Peyer's patch (tissue), 4 donors: Measurements from ENCODE around the gene DPY19L3. TPM values are rescaled to one million over a fixed set of nuclear protein-coding genes. Genes with fewer than 3 reads are reported as not detected.

Source experiments
- DNase-seq, 3 donors: peaks; one replicate each; pipeline ENCODE4 v3.0.0-alpha.2; 2017 to 2019
- H3K27ac ChIP-seq, 4 donors: fragments of 200-600 bp; sonication (generic); one replicate each; pipeline ENCODE4 v1.5.1; 2016 to 2019
- H3K27me3 ChIP-seq, 2 donors: fragments of 200-600 bp; sonication (generic); one replicate each; pipeline ENCODE4 v1.5.1; 2019
- H3K36me3 ChIP-seq, 3 donors: fragments of 200-600 bp; sonication (generic); one replicate each; pipeline ENCODE4 v1.5.1; 2016 to 2019
- H3K4me1 ChIP-seq, 4 donors: fragments of 200-600 bp; sonication (generic); one replicate each; pipeline ENCODE4 v1.5.1; 2016 to 2019
- H3K4me3 ChIP-seq, 4 donors: fragments of 200-600 bp; sonication (generic); 1 replicate in 3 of 4; 2 replicates in 1 of 4; pipeline ENCODE4 v1.5.1; 2016 to 2019; ENCODE audit warnings: mild to moderate bottlenecking in 1 of 4
- H3K9me3 ChIP-seq, 4 donors: fragments of 200-600 bp; sonication (generic); one replicate each; pipeline ENCODE4 v1.5.1; 2016 to 2019; ENCODE audit warnings: mild to moderate bottlenecking in 1 of 4
- CTCF ChIP-seq, 6 experiments: fragments of 450-650 bp in 4 of 6; fragments of 200-600 bp in 2 of 6; sonication (generic) in 1 of 6; IDR thresholded peaks; one replicate each; pipeline ENCODE4 v1.5.1; 2017 to 2019; ENCODE audit warnings: antibody characterized with exemption in 6 of 6, mild to moderate bottlenecking in 3 of 6, moderate library complexity in 1 of 6
- POLR2A ChIP-seq, 2 donors: fragments of 450-650 bp; IDR thresholded peaks; one replicate each; pipeline ENCODE4 v1.5.1; 2017; ENCODE audit warnings: antibody characterized with exemption in 2 of 2, mild to moderate bottlenecking in 2 of 2, moderate library complexity in 2 of 2
- total RNA-seq, 4 donors: library from RNA; depleted of rRNA; stranded (reverse); fragments of >200 nt; gene quantifications; one replicate each; pipeline ENCODE4 v1.1.0, GENCODE V29; 2016

Gene DPY19L3
- total RNA-seq, 4 donors from 2014 or later = 18.2 to 49.5 (median 42.4) TPM

GRCh38 chr19:32361574-32362317, 43.8 kb upstream of the DPY19L3 start:
- Histone ChIP-seq H3K27me3 (no peaks in the 10 kb centered on the region), H3K9me3 (no peaks in the 10 kb centered on the region), H3K27ac (no peak overlapping the region), H3K4me3 (no peak overlapping the region), H3K36me3 (peaks cover 0 to 78% (median 0%) of the 10 kb centered on the region in 3 donors), H3K4me1 (peaks cover 0 to 17% (median 0%) of the 10 kb centered on the region in 4 donors)
- no peak for TF ChIP-seq CTCF (IDR thresholded peaks at IDR 0.05)
- no peak for TF ChIP-seq POLR2A (IDR thresholded peaks at IDR 0.05)
- DNase-seq = no peak

- TF ChIP-seq POLR2A (IDR thresholded peaks at IDR 0.05) (no peak), CTCF (IDR thresholded peaks at IDR 0.05) (no peak)
- Histone ChIP-seq H3K4me1 (peaks cover 0 to 17% (median 0%) of the 10 kb centered on the region in 4 donors), H3K36me3 (peaks cover 0 to 76% (median 0%) of the 10 kb centered on the region in 3 donors), H3K4me3 (no peak overlapping the region), H3K9me3 (no peaks in the 10 kb centered on the region), H3K27ac (no peak overlapping the region), H3K27me3 (no peaks in the 10 kb centered on the region)
- no peak for DNase-seq
Measured at GRCh38 chr19:32362318-32362691, 43.3 kb upstream of the DPY19L3 start.

GRCh38 chr19:32363175-32363574, 42.4 kb upstream of the DPY19L3 start:
- TF ChIP-seq POLR2A (IDR thresholded peaks at IDR 0.05) (no peak), CTCF (IDR thresholded peaks at IDR 0.05) (no peak)
- Histone ChIP-seq H3K4me3 (no peak overlapping the region), H3K4me1 (peaks cover 0 to 17% (median 0%) of the 10 kb centered on the region in 4 donors), H3K27ac (peak overlapping the region in 1 of 4 donors; percentile 23), H3K9me3 (no peaks in the 10 kb centered on the region), H3K27me3 (no peaks in the 10 kb centered on the region), H3K36me3 (peaks cover 0 to 69% (median 0%) of the 10 kb centered on the region in 3 donors)
- no peak for DNase-seq

- Histone ChIP-seq H3K4me3 (no peak overlapping the region), H3K27me3 (no peaks in the 10 kb centered on the region), H3K4me1 (peaks cover 0 to 17% (median 0%) of the 10 kb centered on the region in 4 donors), H3K9me3 (no peaks in the 10 kb centered on the region), H3K36me3 (peaks cover 0 to 64% (median 0%) of the 10 kb centered on the region in 3 donors), H3K27ac (peak overlapping the region in 1 of 4 donors; percentile 23)
- no peak for TF ChIP-seq POLR2A (IDR thresholded peaks at IDR 0.05)
- TF ChIP-seq CTCF (IDR thresholded peaks at IDR 0.05) = no peak
- DNase-seq = no peak
Measured at GRCh38 chr19:32363632-32364031, 41.9 kb upstream of the DPY19L3 start.

- peaks cover 0 to 60% (median 0%) of the 10 kb centered on the region in 3 donors for H3K36me3 ChIP-seq
- H3K4me1 ChIP-seq = peaks cover 0 to 17% (median 0%) of the 10 kb centered on the region in 4 donors
- H3K4me3 ChIP-seq = no peak overlapping the region
- no peaks in the 10 kb centered on the region for H3K9me3 ChIP-seq
- peak overlapping the region in 1 of 4 donors; percentile 23 for H3K27ac ChIP-seq
- no peaks in the 10 kb centered on the region for H3K27me3 ChIP-seq
- TF ChIP-seq CTCF (IDR thresholded peaks at IDR 0.05) (no peak), POLR2A (IDR thresholded peaks at IDR 0.05) (no peak)
- no peak for DNase-seq
Measured at GRCh38 chr19:32364040-32364439, 41.5 kb upstream of the DPY19L3 start.
